K562 (cell line): ENCODE results near the gene CEBPA. TPM values are rescaled to one million over a fixed set of nuclear protein-coding genes. Genes with fewer than 3 reads are reported as not detected.
A peak's percentile ranks its signal among the peaks of the same experiment; 100 is the strongest.

Experiments
- CEBPG ChIP-seq, 3 experiments: fragments of 200-800 bp in 1 of 3; sonication (Bioruptor generic) in 1 of 3; sonication (generic) in 1 of 3; formaldehyde crosslinking in 1 of 3; IDR thresholded peaks in 2 of 3; conservative IDR thresholded peaks in 1 of 3; 2 replicates each; pipeline versions ENCODE4 v1.6.1 to v1.8.0; 2016 to 2022; ENCODE audit warnings: missing compliant biosample characterization in 2 of 3, missing genetic modification characterization in 2 of 3, mild to moderate bottlenecking in 1 of 3, missing genetic modification reagents in 1 of 3
- FOXK1 ChIP-seq: sonication (generic); formaldehyde crosslinking; IDR thresholded peaks from 2 replicates; pipeline ENCODE4 v1.8.0; 2022; ENCODE audit warnings: missing genetic modification reagents, mild to moderate bottlenecking, borderline replicate concordance
- HDAC1 ChIP-seq, 2 experiments: fragments of 450-650 bp; IDR thresholded peaks; 2 replicates each; pipeline ENCODE4 v1.6.1; 2016 to 2017; ENCODE audit warnings: inconsistent platforms in 1 of 2, mild to moderate bottlenecking in 1 of 2, moderate library complexity in 1 of 2
- LEF1 ChIP-seq: fragments of 450-650 bp; IDR thresholded peaks from 2 replicates; pipeline ENCODE4 v1.6.1; 2016; ENCODE audit warnings: mild to moderate bottlenecking
- NCOR1 ChIP-seq: fragments of 450-650 bp; IDR thresholded peaks from 2 replicates; pipeline ENCODE4 v1.6.1; 2016; ENCODE audit warnings: mild to moderate bottlenecking, moderate library complexity
- RCOR1 ChIP-seq, 2 experiments: IDR thresholded peaks; 2 replicates each; pipeline ENCODE4 v1.6.1; 2012; ENCODE audit warnings: low read depth in 2 of 2, low read length in 2 of 2, borderline replicate concordance in 1 of 2, improper control_type of control experiment in 1 of 2
- SMAD1 ChIP-seq: fragments of 150-350 bp; IDR thresholded peaks from 2 replicates; pipeline ENCODE4 v1.6.1; 2014; ENCODE audit warnings: low read length, low read depth; ENCODE audit not compliant: partially characterized antibody
- SMAD2 ChIP-seq: fragments of 150-350 bp; IDR thresholded peaks from 2 replicates; pipeline ENCODE4 v1.6.1; 2014; ENCODE audit warnings: low read depth, mild to moderate bottlenecking, low read length
- SREBF1 ChIP-seq: fragments of 150-350 bp; IDR thresholded peaks from 2 replicates; pipeline ENCODE4 v1.6.1; 2014; ENCODE audit warnings: antibody characterized with exemption, low read depth, low read length, borderline replicate concordance
- TEAD4 ChIP-seq, 2 experiments: sonication (generic) in 1 of 2; formaldehyde crosslinking in 1 of 2; IDR thresholded peaks; 2 replicates each; pipeline versions ENCODE4 v1.6.1 to v1.8.0; 2012 to 2022; ENCODE audit warnings: borderline replicate concordance in 1 of 2, inconsistent platforms in 1 of 2, low read length in 1 of 2, mild to moderate bottlenecking in 1 of 2, missing genetic modification reagents in 1 of 2
- ZNF175 ChIP-seq: fragments of 200-800 bp; sonication (Bioruptor generic); IDR thresholded peaks from 2 replicates; pipeline ENCODE4 v1.6.1; 2016; ENCODE audit warnings: low read depth, mild to moderate bottlenecking, missing genetic modification characterization, missing compliant biosample characterization
- ZNF41 ChIP-seq: fragments of 250-450 bp; sonication (Bioruptor Pico); conservative IDR thresholded peaks from 2 replicates; pipeline ENCODE4 v1.4.0; 2020; ENCODE audit warnings: mild to moderate bottlenecking
- ZNF79 ChIP-seq: fragments of 250-450 bp; sonication (Bioruptor Pico); IDR thresholded peaks from 2 replicates; pipeline ENCODE4 v1.4.0; 2020; ENCODE audit warnings: low read depth, mild to moderate bottlenecking, moderate library complexity
- polyA plus RNA-seq, 8 experiments: library from polyadenylated mRNA; depleted of rRNA in 4 of 8; stranded (reverse) in 5 of 8; unstranded in 3 of 8; fragments of >200 nt; fragmentation: Nextera tagmentation in 2 of 8; fragmentation: Illumina TruSeq in 1 of 8; extraction: Ambion mirVana in 2 of 8; extraction: Trizol in 1 of 8; gene quantifications; 2 replicates each; pipeline versions ENCODE4 v1.2.1 to v1.2.3, GENCODE V29; 2011 to 2014; ENCODE audit warnings: inconsistent platforms in 1 of 8, missing spikeins in 1 of 8
- total RNA-seq, 7 experiments: library from RNA; depleted of rRNA in 6 of 7; stranded (reverse); fragments of >200 nt in 6 of 7; fragmentation: Illumina TruSeq in 2 of 7; extraction: Trizol in 2 of 7; gene quantifications; 2 replicates each; pipeline versions ENCODE4 v1.2.1 to v1.2.3, GENCODE V29; 2011 to 2021; ENCODE audit warnings: low replicate concordance in 1 of 7
- TF ChIP-seq, protein P1 (sequence below), 3 experiments: IDR thresholded peaks in 2 of 3; conservative IDR thresholded peaks in 1 of 3; 2 replicates each; pipeline ENCODE4 v1.5.1; 2011 to 2012; ENCODE audit warnings: low read length in 3 of 3, mild to moderate bottlenecking in 3 of 3, control low read depth in 2 of 3, improper control_type of control experiment in 1 of 3, inconsistent platforms in 1 of 3, low read depth in 1 of 3, mixed read lengths in 1 of 3, moderate library complexity in 1 of 3; ENCODE audit not compliant: insufficient read depth in 2 of 3

CEBPA gene
- total and polyA plus RNA-seq, 9 of the 15 experiments (the other 6 are each of a cell fraction or from before 2014, with no cell fraction given) = 0.03 to 0.59 (median 0.15) TPM; not detected in 2

DNA sequence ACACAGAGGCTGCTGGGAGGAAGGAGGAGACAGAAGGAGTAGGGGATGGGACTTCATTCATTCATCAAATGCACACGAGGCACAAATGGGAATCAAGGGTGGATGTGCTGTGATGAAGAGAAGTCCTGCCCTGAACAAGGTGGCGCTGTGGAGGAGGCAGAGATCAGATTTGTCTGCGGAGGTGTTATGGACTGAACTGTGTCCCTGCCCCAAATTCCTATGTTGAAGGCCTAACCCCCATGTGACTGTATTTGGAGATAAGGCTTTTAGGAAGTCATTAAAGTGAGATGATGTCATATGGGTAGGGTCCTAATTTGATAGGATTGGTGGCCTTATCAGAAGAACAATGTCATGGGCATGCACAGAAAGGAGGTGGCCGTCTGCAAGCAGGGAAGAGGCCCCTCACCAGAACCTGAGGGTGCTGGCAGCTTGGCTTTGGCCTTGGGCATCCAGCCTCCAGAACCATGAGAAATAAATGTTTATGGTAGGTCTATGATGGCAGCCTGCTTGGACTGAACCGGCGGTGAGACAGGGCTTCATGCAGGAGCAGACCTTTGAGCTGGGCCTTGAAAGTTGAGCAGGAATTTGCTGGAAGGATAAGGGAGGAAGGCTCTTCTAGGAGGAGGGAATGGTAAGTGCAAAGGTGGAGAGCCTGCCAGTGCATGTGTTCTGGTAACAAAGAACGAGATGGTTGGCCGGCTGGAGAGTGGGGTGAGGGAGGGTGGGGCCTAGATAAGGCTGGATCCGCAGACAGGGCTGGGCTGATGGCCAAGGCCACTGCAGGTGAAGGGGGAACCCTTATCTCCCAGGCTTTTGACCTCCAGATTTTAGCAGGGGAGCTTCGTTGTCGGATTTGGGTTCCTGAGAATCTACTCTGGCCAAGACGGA is 2.7 kb upstream of the CEBPA start (continued):
- TF ChIP-seq, protein P1, sequence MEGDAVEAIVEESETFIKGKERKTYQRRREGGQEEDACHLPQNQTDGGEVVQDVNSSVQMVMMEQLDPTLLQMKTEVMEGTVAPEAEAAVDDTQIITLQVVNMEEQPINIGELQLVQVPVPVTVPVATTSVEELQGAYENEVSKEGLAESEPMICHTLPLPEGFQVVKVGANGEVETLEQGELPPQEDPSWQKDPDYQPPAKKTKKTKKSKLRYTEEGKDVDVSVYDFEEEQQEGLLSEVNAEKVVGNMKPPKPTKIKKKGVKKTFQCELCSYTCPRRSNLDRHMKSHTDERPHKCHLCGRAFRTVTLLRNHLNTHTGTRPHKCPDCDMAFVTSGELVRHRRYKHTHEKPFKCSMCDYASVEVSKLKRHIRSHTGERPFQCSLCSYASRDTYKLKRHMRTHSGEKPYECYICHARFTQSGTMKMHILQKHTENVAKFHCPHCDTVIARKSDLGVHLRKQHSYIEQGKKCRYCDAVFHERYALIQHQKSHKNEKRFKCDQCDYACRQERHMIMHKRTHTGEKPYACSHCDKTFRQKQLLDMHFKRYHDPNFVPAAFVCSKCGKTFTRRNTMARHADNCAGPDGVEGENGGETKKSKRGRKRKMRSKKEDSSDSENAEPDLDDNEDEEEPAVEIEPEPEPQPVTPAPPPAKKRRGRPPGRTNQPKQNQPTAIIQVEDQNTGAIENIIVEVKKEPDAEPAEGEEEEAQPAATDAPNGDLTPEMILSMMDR (IDR thresholded peaks at IDR 0.05 in 2 of 3, conservative IDR thresholded peaks at IDR 0.05 in 1 of 3; ENCODE audit: insufficient read depth in 2 of 3, low read depth in 1 of 3, low read length in 3 of 3) = peak; percentile 39 to 49 (median 49); a peak in 5 of 6 replicates
- no peak for TF ChIP-seq ZNF79 (CRISPR knock-in tag)
- TF ChIP-seq ZNF41 (CRISPR knock-in tag) = no peak
- peak; percentile 24; the same call in 1 of the 2 replicates for TF ChIP-seq NCOR1
- no peak for TF ChIP-seq CEBPG (CRISPR knock-in tag; IDR thresholded peaks at IDR 0.05)
- TF ChIP-seq CEBPG (tag; conservative IDR thresholded peaks at IDR 0.05 in 1 of 2, IDR thresholded peaks at IDR 0.05 in 1 of 2) = peak in 1 of 2 experiments; percentile 76; a peak in 2 of 4 replicates
- no peak for TF ChIP-seq ZNF175 (CRISPR knock-in tag)
- TF ChIP-seq TEAD4 (IDR thresholded peaks at IDR 0.05; ENCODE audit: low read length) = peak; percentile 60
- no peak for TF ChIP-seq TEAD4 (CRISPR knock-in tag; IDR thresholded peaks at IDR 0.05; ENCODE audit: borderline replicate concordance)
- no peak for TF ChIP-seq FOXK1 (CRISPR knock-in tag)
- no peak for TF ChIP-seq LEF1
- no peak for TF ChIP-seq SMAD1
- TF ChIP-seq HDAC1 (IDR thresholded peaks at IDR 0.05) = peak in 1 of 2 experiments; percentile 16; a peak in 1 of 4 replicates
- peak in 1 of 2 experiments; percentile 95; a peak in 2 of 4 replicates for TF ChIP-seq RCOR1 (IDR thresholded peaks at IDR 0.05; ENCODE audit: borderline replicate concordance in 1 of 2, low read depth in 2 of 2, low read length in 2 of 2)
- 0 out of 2 replicates have a peak, but pooled peaks have one; percentile 61 for TF ChIP-seq SREBF1
- TF ChIP-seq SMAD2 = no peak
